GM19193 (cell line): ENCODE results near the gene CSNK1G2.
A peak's percentile ranks its signal among the peaks of the same experiment; 100 is the strongest.

ENCODE experiments used
- POLR2A ChIP-seq: IDR thresholded peaks from 4 replicates; pipeline ENCODE4 v1.6.1; 2011; ENCODE audit not compliant: insufficient read depth, insufficient read length; ENCODE audit errors: extremely low read depth

CSNK1G2 gene

DNA sequence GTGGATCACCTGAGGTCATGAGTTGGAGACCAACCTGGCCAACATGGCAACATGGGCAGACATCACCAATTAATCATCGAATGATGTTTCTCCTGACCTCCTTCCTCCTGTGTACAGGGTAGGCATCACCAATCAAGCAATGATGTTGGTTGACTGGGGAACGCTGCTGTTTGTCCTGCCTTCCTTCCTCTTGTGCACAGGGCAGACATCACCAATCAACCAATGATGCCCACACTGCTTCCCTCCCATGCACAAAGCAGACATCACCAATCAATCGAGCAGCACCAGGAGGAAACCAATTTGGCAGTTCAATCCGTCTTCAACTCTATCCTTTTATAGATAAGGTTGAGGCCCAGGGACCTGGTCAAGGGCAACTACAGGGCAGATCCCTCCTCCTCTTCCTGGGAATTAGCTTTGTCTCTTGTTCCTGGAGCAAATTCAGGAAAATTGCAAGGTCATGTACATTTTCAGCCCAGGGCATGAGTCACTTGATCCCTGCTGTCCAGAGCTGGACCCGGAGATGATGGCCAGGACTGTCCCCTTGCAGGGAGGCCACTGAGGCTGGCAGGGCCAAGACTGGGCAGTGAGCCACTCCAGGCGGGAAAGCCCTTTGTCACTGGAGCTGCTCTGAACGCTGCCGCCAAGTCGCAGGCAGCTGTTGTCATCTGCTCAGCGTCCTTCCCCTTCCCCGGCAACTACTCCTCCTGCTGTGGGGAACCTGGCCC is 5.3 kb upstream of the CSNK1G2 start:
- no peak for TF ChIP-seq POLR2A

DNA sequence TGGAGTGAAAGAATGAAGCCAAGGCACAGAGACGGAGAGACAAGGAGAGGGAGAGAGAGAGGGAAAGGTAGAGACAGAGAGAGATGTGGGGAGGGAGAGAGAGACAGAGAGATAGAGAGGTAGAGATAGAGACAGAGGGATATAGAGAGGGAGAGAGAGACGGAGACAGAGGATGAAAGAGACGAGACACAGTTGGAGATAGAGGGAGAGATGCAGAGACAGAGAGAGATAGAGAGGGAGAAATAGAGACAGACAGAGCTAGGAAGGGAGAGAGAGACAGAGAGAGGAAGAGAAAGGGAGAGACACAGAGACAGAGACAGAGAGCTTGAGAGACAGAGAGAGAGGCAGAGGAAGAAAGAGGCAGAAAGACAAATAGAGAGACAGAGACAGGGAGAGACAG is 4.5 kb upstream of the CSNK1G2 start:
- TF ChIP-seq POLR2A, result no peak

DNA sequence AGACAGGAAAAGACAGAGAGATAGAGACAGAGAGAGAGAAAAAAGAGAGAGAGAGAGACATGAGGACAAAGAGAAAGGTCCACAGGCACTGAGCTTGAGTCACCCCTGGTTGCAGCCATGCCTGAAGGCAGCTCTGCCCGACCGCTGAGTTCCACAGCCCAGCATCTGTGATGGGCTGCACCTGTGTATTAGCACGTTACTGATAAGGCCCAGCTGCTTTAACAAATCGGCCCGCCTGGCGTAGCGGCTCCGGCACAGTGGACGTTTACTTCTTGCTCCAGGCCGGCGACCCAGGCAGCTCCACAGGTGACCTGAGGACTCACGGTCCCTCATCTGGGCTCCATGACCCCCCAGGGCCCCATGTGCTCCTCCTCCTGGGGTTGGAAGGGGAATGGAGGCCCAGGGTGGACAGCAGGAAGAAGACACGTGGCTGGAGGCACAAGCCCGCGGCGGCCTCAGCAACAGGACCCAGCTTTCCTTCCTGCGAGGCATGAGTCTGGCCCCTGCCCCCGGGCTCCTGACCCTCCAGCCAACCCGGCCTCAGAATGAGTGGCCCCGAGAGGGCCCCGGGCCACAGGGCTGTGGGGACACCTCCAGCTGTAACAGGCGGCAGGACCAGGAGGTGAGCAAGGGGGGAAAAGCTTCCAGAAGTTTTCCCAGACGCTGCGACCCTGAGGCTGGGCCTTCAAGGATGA is 3.9 kb upstream of the CSNK1G2 start:
- no peak for TF ChIP-seq POLR2A

DNA sequence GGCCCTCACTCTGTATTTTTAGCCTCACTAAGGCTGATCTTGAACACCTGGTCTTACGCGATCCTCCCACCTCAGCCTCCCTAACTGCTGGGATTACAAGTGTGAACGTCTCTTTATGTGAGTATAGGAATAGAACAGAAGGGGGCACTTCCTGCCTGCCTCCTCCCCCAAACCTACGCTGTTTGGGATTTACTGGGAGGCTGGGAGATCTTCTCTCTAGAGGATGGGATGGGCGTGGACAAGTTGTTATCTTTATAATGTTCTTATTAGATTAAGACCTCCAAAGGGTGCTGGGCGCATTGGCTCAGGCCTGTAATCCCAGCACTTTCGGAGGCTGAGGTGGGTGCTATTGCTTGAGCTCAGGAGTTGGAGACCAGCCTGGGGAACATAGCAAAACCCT is 2.9 kb upstream of the CSNK1G2 start:
- TF ChIP-seq POLR2A, result no peak

DNA sequence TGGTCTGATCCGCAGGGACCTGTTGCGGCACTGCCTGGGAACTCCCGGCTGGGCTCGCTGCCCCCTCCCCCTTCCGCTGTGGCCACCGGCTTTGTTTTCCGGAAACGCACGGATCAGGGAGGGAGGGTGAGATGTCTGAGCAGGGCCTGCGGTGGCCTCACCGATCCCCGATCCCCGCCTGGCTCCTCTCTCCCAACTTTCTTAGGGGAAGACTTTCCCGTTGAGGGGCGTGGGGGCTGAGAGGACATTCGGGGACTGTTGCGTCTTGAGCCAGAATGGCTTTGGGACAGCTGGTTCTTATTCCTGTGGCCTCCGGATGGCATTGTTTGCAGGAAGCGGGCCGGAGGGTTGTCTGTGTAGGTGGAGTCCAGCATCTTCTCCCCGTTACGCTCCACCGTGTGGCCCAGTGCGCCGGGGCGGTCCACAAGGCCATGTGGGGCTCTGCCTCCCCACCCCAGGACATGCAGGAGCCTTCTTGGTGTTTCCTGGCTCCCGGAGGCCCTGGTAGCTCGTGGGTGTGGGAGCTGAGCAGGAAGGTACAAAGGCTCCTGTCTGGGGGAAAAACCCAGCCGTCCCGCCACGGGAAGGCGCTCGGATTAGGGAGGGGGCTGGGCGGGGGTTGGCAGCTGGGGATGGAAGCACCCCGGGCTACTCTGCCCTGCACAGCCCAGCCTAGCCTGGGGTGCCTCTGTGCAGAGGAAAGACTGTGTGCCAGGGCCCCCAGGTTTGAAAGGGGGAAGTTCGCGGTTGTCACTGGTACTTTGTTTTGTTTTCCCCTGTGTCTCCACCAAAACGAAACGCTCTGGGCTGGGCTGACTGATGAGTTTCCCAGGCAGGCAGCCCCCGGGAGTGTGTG is 1.3 kb downstream of the CSNK1G2 start:
- TF ChIP-seq POLR2A, result peak; percentile 57

DNA sequence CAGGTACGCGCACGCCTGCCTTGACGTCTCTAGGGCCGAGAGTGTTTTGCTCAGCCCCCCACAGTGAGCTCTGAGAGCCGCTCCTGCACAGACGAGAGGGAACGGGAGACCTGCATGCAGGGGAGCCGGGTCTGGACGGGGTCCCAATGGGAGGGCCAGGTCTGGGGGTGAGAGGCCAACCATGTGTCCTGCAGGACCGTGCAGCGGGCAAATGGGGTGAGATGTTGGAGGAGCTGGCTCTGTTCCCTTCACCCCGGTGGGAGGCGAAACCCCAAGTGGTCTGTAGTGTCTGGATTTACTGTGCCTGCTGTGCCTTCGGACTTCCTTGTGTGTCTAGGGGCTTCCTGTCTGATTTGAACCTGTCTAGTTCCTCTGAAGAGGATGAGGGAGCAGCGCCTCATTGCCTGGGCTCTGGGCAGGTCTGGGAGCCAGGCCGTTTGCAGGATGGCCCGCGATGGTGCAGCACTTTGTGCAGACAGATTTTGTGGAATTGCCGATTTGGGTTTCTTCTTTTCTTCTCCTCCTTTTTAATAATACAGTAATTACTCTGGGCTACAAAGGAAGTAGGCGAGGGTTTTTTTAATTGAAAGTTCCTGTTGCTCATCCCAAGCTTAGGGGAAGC is 2.1 kb downstream of the CSNK1G2 start:
- TF ChIP-seq POLR2A, result no peak

DNA sequence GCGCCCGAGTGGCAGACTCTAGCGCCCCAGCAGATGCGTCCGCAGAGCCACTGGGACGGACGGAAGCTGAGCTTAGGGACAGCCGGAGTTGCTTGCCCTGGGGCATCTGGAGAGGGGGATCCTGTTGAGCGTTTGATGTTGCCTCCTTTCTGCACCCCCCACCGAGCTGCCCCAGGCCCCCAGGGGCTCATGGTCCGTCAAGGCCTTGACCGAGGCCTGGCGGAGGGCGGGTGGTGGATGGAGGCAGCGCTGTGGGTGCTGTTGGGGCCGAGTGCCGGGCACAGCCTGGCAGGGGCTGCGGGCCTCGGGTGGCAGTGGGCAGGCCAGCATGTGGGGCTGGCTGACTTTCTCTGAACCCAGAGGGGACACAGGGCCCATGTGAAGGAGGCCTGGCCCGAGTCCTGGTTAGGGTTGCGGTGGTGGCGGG is 2.7 kb downstream of the CSNK1G2 start:
- TF ChIP-seq POLR2A, result no peak

DNA sequence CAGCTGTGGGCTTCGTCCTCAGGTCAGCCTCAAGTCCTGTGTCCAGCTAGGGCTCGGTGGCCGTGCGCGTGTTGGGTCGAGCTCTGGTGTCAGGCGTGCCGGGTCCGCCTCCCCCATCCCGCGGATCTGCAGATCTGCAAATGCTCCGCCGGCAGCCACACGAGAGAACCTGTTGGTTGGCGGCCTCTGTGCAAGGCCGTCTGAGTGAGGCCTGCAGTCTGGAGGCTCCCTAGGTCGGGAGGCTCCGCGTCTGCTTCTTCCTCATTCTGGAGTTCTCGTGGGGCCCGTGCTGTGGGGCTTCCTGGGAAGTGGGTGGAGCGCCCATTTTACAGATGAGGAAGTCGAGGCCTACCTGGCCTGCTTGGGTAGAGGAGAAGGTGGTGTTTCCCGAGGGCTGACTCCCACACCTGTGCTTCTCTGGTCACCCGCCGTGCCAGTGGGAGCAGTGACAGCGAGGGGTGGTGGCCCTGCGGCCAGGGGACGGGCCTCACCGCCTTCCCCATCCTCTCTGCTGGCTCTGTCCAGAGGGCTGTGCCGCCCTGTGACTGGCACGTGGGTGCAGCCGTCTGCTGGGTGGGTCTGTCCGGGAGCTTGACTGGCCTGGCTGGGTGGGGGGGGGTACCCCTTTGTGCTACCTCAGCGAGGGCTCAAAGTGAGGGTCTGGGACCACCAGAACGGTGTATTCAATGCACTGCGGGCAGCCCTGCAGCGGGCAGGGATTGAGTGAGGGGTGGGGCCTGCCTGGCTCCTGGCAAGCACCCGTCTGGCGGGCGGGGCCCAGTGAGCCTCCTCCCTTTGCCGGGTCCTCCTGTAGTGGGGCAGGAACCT is 3.3 kb downstream of the CSNK1G2 start:
- no peak for TF ChIP-seq POLR2A

DNA sequence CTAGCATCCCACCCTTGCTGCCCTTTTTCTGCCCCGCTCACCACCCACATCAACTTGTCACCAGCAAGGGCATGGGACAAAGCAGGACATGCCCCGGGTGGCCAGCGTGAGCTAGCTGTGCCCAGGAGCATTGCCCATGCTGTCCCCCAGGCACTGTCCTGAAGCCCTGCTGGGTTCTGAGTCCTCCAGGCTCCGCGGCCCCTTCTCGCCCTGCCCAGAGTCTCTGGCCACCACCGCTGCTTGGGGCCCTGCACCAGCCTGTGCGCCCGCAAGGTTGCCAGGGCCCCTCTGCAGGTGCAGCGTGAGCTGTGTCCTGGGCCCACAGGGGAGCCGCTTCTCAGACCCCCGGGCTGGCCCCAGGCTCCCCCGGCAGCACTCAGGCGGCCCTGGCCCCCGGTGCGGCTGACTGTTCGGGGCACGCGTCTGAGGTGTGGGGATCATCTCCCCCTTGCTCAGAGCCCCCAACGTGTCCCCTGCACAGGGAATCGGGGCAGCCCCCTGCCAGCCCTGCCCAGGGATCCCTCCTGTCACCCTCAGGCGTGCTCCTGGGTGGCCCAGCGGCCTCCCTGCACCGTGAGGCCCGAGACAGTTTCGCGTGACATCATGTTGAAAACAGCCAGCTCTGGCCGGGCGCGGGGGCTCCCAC is 4.1 kb downstream of the CSNK1G2 start:
- TF ChIP-seq POLR2A, result no peak

DNA sequence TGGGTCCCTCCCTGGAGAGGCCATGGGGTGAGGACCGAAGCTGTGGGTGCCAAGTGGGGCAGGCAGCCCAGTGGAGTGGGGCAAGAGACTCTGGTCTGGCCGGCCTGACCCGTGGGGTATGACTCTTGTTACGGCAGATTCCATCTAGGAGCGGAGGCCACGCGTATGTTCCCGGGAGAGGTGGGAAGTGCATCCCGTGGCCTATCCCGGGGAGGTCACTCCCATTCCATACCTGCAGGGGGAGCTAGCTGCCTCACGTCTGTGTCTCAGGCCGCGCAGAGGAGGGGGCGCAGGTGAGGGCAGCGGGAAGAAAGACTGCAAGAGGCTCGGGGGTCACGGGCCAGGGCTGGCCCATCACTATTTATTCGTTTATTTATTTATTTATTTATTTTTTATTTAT is 4.9 kb downstream of the CSNK1G2 start:
- no peak for TF ChIP-seq POLR2A

DNA sequence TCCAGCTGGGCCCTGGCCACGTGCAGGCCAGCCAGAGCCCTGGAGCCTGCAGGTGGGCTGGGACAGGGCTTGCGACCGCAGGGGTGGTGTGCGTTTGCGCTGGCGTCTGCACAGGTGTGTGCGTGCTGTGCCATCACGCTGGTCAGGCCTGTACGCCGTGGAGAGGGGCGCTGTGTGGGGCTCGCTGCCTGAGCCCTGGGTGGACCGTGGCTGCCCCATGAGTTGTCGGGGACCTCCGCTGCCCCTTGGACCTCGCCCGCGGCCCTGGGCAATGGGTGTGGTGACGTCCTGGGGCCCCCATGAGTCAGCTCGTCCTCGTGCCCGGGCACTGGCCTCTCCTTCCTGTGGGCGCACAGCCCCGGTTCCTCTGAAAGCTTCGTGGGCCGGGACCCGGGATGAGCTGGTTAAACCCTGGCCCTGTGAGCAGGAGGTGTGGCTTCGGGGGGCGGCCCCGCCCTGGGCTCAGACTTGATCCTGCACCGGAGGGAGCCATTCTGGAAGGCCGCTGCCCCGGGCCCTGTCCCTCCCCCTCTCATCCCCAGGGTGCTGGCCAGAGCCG is 6.8 kb downstream of the CSNK1G2 start:
- TF ChIP-seq POLR2A, result no peak

DNA sequence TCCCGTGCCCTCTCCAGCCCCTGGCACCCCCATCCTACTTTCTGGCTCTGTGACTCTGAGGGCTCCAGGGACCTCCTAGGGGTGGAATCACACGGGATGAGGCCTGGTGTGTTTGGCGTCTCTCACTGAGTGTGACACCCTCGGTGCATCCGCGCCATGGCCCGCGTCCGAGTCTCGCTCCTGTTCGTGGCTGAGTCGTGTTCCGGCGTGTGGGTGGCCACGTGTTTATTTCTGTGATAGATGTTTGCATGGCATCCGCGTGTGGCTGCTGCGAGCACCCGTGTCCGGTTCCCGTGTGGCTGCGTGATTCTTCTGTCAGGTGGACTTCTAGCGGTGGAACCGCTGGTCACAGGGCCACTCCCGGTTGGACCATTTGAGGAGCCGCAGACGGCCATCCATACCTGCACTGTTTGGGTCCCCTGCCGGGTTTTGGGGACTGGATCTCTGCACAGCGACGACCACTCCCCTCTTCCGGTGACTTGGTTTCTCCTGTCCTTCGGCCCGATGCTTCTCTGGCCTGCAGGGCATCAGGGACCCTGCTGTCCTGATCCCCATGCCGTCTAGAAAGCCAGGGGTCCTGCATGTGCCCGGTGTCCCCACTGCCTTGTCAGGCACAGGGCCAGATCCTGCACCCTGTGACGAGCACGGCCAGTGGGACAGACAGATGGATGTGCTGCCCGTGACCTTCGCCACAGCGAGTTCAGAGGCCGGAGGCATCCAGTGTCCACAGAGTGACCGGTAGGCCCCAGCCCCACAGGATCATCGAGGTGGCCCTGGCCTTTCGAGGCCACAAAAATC is 8.5 kb downstream of the CSNK1G2 start:
- no peak for TF ChIP-seq POLR2A

DNA sequence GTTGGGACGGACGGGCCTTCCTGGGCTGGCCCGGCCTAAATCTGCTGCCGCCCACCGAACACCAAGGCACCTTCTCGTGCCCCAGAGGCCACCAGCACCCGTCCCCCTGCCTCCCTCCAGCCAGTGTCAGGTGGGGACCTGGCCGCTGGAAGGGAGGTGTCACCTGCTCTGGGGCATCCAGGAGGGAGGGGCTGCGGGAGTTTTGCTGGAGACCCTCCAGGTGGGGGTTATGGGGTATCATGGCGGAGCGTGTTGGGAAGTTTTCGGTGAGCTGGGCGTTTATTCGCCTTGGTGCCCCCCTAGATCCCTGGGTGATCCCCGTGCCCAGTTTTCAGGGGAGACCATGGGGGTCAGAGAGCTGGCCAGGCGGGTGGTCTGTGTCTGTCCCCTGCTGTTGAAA is 9.7 kb downstream of the CSNK1G2 start:
- TF ChIP-seq POLR2A, result no peak

DNA sequence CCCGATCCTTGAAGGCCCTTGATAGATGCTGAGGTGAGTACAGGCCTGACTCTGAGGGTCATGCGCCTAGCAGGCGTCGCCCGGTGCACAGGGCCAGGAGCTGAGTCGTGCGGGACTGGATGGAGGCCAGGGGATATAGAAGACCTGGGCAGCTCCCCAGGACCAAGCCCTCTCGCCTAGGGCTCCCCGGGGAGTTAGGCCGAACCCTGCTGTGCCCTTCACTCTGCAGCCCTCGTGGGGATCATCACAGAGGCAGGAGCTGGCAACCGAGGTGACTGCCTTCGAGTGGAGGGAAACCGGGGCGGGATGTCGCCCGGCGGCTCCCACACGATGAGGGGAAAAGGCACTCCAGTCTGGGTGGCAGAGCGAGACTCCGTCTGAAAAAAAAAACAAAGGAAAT is 11.7 kb downstream of the CSNK1G2 start:
- TF ChIP-seq POLR2A, result no peak
